HEK293T (cell line): ENCODE results near the gene ZNF804B.

Experiments
- CTCF ChIA-PET: fragments of 350-600 bp; formaldehyde crosslinking; extraction: SDS; loops from one replicate; lab custom pipeline; 2021; ENCODE audit warnings: antibody characterized with exemption, inconsistent platforms; lab: Yijun Ruan, JAX
- POLR2A ChIA-PET: fragments of 350-600 bp; formaldehyde crosslinking; extraction: SDS; loops from one replicate; lab custom pipeline; 2020; ENCODE audit warnings: antibody characterized with exemption, inconsistent platforms; lab: Yijun Ruan, JAX
- DNase-seq: peaks from one replicate; pipeline ENCODE4 v3.0.0; 2012; ENCODE audit warnings: mixed read lengths; ENCODE audit errors: extremely low spot score
- ARNT ChIP-seq: fragments of 450-650 bp; IDR thresholded peaks from 2 replicates; pipeline ENCODE4 v1.6.1; 2017; ENCODE audit warnings: mild to moderate bottlenecking
- BHLHE40 ChIP-seq: fragments of 450-650 bp; IDR thresholded peaks from 2 replicates; pipeline ENCODE4 v1.6.1; 2016; ENCODE audit warnings: mild to moderate bottlenecking, moderate library complexity, borderline replicate concordance
- CTBP1 ChIP-seq: fragments of 450-650 bp; IDR thresholded peaks from 2 replicates; pipeline ENCODE4 v1.6.1; 2016; ENCODE audit warnings: borderline replicate concordance
- ELF4 ChIP-seq: fragments of 450-650 bp; IDR thresholded peaks from 2 replicates; pipeline ENCODE4 v1.6.1; 2017; ENCODE audit warnings: antibody characterized with exemption
- FOXA1 ChIP-seq: fragments of 450-650 bp; IDR thresholded peaks from 2 replicates; pipeline ENCODE4 v1.6.1; 2016; ENCODE audit warnings: mild to moderate bottlenecking
- FOXK2 ChIP-seq: fragments of 450-650 bp; IDR thresholded peaks from 2 replicates; pipeline ENCODE4 v1.6.1; 2016; ENCODE audit warnings: mild to moderate bottlenecking
- FOXM1 ChIP-seq: fragments of 450-650 bp; IDR thresholded peaks from 2 replicates; pipeline ENCODE4 v1.6.1; 2017; ENCODE audit warnings: mild to moderate bottlenecking, borderline replicate concordance
- HDGF ChIP-seq: fragments of 450-650 bp; IDR thresholded peaks from 2 replicates; pipeline ENCODE4 v1.6.1; 2017; ENCODE audit warnings: antibody characterized with exemption, borderline replicate concordance
- L3MBTL2 ChIP-seq: fragments of 450-650 bp; conservative IDR thresholded peaks from 2 replicates; pipeline ENCODE4 v1.6.1; 2016; ENCODE audit warnings: mild to moderate bottlenecking
- LEF1 ChIP-seq: fragments of 450-650 bp; IDR thresholded peaks from 2 replicates; pipeline ENCODE4 v1.6.1; 2017; ENCODE audit warnings: mild to moderate bottlenecking, borderline replicate concordance
- NFRKB ChIP-seq: fragments of 450-650 bp; IDR thresholded peaks from 2 replicates; pipeline ENCODE4 v1.6.1; 2016; ENCODE audit warnings: mild to moderate bottlenecking, moderate library complexity
- SP1 ChIP-seq: fragments of 450-650 bp; IDR thresholded peaks from 2 replicates; pipeline ENCODE4 v1.6.1; 2017
- SUZ12 ChIP-seq: fragments of 450-650 bp; IDR thresholded peaks from 2 replicates; pipeline ENCODE4 v1.6.1; 2016; ENCODE audit warnings: mild to moderate bottlenecking
- TARDBP ChIP-seq: fragments of 450-650 bp; IDR thresholded peaks from 2 replicates; pipeline ENCODE4 v1.6.1; 2016
- ZNF384 ChIP-seq: fragments of 450-650 bp; IDR thresholded peaks from 2 replicates; pipeline ENCODE4 v1.6.1; 2016
- TF ChIP-seq, protein P1 (sequence below): fragments of 450-650 bp; IDR thresholded peaks from 2 replicates; pipeline ENCODE4 v1.6.1; 2016

The ZNF804B gene

DNA sequence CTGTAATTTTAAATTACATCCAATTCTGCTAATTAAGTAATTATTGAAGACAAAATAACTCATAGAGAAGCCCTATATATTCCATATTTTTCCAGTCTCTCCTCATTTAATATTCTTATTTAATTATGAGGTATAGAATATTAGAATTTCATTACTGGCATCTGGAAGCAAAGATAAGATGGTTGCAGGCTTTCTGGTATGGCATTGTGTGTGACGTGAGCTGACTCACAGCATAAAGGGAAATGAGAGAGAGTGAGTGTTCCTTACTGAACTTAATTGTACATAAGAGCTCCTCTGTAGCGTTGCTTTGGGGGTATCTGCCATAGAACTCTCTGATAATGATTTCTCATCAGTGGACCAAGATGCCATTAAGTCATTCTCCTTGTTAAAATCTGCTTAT lies 163.4 kb downstream of the ZNF804B start:
- DNase-seq: no peak
- POLR2A ChIA-PET: no interaction called here
- no peak for TF ChIP-seq ZNF384
- no peak for TF ChIP-seq CTBP1
- no peak for TF ChIP-seq FOXK2
- no peak for TF ChIP-seq LEF1
- no peak for TF ChIP-seq FOXM1
- TF ChIP-seq L3MBTL2: no peak
- no peak for TF ChIP-seq HDGF
- TF ChIP-seq, protein P1, sequence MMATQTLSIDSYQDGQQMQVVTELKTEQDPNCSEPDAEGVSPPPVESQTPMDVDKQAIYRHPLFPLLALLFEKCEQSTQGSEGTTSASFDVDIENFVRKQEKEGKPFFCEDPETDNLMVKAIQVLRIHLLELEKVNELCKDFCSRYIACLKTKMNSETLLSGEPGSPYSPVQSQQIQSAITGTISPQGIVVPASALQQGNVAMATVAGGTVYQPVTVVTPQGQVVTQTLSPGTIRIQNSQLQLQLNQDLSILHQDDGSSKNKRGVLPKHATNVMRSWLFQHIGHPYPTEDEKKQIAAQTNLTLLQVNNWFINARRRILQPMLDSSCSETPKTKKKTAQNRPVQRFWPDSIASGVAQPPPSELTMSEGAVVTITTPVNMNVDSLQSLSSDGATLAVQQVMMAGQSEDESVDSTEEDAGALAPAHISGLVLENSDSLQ: no peak
- TF ChIP-seq BHLHE40: no peak
- no peak for TF ChIP-seq SP1
- no peak for TF ChIP-seq NFRKB
- no peak for TF ChIP-seq FOXA1
- no peak for TF ChIP-seq ARNT
- TF ChIP-seq TARDBP: no peak
- no peak for TF ChIP-seq ELF4
- no peak for TF ChIP-seq SUZ12
- CTCF ChIA-PET: no interaction called here

DNA sequence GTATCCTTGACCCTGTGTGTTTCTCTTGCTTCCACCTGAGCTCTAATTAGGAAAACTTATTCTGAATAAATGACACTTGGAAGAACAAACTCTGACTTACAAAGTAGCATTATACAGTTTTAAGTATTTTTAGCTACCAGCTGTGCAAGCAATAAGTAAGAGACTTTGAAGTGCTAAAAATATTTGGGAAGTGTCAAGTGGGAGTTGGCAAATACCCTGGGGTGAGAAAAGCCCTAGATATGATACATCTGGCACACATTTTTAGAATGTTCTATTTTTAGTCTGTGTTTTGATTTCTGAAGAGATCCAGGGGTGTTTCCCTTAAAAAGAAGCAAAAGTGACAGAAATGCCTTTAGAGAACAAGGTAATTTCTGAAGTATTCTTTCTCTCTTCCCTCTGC lies 168.8 kb downstream of the ZNF804B start:
- no peak for DNase-seq
- no peak for TF ChIP-seq CTBP1
- TF ChIP-seq FOXM1: no peak
- TF ChIP-seq ARNT: no peak
- TF ChIP-seq FOXA1: no peak
- no peak for TF ChIP-seq L3MBTL2
- no peak for TF ChIP-seq ELF4
- no peak for TF ChIP-seq TARDBP
- no peak for TF ChIP-seq SUZ12
- TF ChIP-seq ZNF384: no peak
- no peak for TF ChIP-seq LEF1
- TF ChIP-seq, protein P1: no peak
- no peak for TF ChIP-seq NFRKB
- TF ChIP-seq SP1: no peak
- no peak for TF ChIP-seq FOXK2
- TF ChIP-seq BHLHE40: no peak
- TF ChIP-seq HDGF: no peak
- POLR2A ChIA-PET: no interaction called here
- CTCF ChIA-PET: no interaction called here

DNA sequence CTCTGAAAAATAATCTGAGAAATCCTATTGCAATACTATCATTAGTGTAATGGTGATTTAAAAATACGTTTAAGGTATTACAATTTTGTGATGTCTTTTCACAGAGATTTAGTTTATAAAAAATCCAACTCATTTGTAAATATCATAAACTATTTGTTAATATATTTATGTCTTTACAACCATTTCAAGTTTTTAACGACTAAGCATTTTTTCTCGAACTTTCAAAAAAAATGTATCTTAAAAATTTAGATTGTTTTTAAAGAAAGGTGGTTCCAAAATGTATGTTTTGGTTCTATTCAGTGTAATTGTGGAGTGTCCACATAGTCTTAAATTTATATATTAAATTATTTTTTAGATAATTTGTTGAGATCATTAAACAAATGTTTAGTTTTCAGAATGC lies 170.2 kb downstream of the ZNF804B start:
- DNase-seq: no peak
- ChIA-PET CTCF (no interaction called here), POLR2A (no interaction called here)
- TF ChIP-seq LEF1 (no peak), BHLHE40 (no peak)

DNA sequence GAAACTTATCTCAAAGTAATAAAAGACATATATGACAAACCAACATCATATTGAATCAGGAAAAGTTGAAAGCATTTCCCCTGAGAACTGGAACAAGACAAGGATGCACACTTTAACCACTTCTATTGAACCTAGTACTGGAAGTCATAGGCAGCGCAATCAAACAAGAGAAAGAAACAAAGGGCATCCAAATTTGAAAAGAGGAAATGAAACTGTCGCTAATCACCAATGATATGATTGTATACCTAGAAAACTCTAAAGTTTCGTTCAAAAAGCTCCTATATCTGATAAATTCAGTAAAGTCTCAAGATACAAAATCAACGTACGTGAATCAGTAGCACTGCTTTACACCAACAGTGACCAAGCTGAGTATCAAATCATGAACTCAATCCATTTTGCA lies 173.8 kb downstream of the ZNF804B start:
- no peak for DNase-seq
- POLR2A ChIA-PET: no interaction called here
- CTCF ChIA-PET: no interaction called here
- TF ChIP-seq SUZ12: no peak
- no peak for TF ChIP-seq NFRKB
- no peak for TF ChIP-seq CTBP1
- no peak for TF ChIP-seq ELF4
- TF ChIP-seq TARDBP: no peak
- no peak for TF ChIP-seq FOXA1
- TF ChIP-seq HDGF: no peak
- TF ChIP-seq, protein P1: no peak
- no peak for TF ChIP-seq BHLHE40
- no peak for TF ChIP-seq ARNT
- no peak for TF ChIP-seq L3MBTL2
- TF ChIP-seq LEF1: no peak

DNA sequence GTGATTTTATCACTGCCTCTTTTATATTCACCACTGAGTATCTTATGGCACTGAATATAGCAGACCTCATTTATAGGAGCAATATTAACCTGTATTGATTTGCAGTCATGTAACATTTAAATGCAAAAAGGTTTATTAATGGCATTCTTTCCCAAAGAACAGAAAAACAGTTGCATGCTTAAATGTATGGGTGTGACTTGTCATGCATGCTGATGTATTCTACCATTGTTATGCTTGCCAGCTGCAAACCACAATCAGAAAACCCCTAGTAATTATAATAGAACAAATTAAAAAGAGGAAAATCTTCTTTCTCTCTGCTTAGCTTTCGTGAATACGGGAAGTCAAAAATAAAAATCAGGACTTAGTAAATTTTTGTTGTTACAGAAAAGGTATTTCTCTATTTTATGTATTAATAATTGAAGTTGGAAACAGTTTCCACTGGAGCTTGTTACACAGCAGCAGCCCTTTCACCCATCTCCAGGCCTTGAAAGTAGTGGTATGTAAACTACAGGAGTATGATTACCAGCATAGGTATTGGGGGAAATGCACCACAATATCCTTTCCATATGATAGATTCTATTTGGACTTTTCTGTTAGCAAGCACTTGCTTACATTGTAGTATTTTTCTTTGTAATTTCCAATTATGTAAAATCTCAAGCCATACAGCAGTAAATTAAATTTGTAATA lies 183.5 kb downstream of the ZNF804B start:
- CTCF ChIA-PET: no interaction called here
- TF ChIP-seq L3MBTL2 (no peak), ZNF384 (no peak), TARDBP (no peak), LEF1 (no peak), HDGF (no peak), FOXK2 (no peak)

DNA sequence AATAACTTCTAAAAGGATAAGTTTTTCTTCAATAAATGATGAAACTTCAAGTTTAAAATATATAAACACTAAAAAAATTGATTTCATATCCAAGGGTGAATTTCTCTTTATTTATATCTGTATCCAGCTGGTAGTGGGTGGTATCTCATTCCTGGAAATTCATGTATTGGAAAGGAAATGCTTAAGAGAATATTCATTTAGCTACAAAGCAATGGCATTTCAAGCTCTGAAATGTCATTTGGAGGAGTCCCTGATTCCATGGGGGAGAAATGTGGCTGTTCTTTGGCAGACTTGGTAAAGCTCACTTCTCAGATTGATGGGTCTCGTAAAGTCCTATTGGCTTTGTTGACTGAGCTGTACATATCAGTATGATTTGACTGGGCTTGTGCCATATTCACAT lies 192.3 kb downstream of the ZNF804B start:
- DNase-seq: no peak
- TF ChIP-seq FOXK2 (no peak), FOXM1 (no peak), L3MBTL2 (no peak), SP1 (no peak)
- ChIA-PET CTCF (no interaction called here), POLR2A (no interaction called here)

More for the DNA sequence above, 183.5 kb downstream of the ZNF804B start:
- POLR2A ChIA-PET: no interaction called here
- no peak for DNase-seq

DNA sequence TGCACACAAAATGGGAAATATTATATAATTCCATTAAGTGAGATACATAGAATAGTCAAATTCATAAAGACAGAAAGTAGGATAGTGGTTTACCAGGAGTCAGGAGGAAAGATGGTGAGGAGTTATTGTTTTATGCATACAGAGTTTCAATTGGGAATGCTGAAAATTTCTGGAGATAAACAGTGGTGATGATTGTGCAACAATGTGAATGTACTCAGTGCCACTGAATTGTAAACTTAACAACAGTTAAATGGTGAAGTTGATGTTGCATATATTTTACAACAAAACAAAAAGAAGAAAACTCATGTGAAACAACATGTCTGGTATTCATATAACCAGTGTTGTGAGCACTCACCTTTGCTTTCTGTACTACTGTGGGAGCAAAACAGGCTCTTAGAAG lies 204.9 kb downstream of the ZNF804B start:
- no peak for DNase-seq
- CTCF ChIA-PET: no interaction called here
- POLR2A ChIA-PET: no interaction called here
- TF ChIP-seq TARDBP: no peak
- no peak for TF ChIP-seq L3MBTL2
- no peak for TF ChIP-seq ARNT
- TF ChIP-seq FOXA1: no peak
- no peak for TF ChIP-seq FOXK2
- TF ChIP-seq FOXM1: no peak
- no peak for TF ChIP-seq ELF4
- no peak for TF ChIP-seq BHLHE40
